Adrenal gland (tissue), 5 donors: ENCODE results near the gene NIPAL1.

Experiments
- POLR2A ChIP-seq, 2 donors: fragments of 450-650 bp; IDR thresholded peaks; one replicate each; pipeline ENCODE4 v1.6.1; 2017; ENCODE audit warnings: antibody characterized with exemption in 2 of 2, mild to moderate bottlenecking in 2 of 2, moderate library complexity in 1 of 2
- TF ChIP-seq, protein P1 (sequence below), 6 experiments: fragments of 450-650 bp in 4 of 6; fragments of 200-600 bp in 2 of 6; sonication (generic) in 1 of 6; IDR thresholded peaks; 1 replicate in 5 of 6; 2 replicates in 1 of 6; pipeline versions ENCODE4 v1.5.1 to v1.8.0; 2016 to 2021; ENCODE audit warnings: antibody characterized with exemption in 6 of 6, mild to moderate bottlenecking in 2 of 6, moderate library complexity in 1 of 6
- donor health status: DM: no; HTN: no; CAD: no.

DNA sequence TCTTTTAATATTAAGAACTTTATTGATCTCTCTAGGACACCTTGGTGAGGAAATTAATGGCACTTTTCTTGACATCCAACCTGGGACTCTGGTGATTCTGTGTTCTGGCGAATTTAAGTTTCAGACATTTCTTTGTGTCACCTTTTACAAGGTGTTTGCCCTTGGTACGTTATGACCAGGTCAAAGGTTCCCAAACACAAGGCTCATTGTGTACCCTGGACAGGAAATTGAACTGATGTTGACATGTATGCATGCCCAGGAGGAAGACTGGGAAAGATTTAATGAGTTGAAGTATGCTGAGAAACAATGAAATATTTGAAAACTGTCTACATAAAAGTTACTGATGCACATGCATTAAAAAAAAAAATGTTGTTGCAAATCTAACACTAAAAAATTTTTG lies 22.1 kb downstream of the NIPAL1 start:
- TF ChIP-seq, protein P1, sequence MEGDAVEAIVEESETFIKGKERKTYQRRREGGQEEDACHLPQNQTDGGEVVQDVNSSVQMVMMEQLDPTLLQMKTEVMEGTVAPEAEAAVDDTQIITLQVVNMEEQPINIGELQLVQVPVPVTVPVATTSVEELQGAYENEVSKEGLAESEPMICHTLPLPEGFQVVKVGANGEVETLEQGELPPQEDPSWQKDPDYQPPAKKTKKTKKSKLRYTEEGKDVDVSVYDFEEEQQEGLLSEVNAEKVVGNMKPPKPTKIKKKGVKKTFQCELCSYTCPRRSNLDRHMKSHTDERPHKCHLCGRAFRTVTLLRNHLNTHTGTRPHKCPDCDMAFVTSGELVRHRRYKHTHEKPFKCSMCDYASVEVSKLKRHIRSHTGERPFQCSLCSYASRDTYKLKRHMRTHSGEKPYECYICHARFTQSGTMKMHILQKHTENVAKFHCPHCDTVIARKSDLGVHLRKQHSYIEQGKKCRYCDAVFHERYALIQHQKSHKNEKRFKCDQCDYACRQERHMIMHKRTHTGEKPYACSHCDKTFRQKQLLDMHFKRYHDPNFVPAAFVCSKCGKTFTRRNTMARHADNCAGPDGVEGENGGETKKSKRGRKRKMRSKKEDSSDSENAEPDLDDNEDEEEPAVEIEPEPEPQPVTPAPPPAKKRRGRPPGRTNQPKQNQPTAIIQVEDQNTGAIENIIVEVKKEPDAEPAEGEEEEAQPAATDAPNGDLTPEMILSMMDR (IDR thresholded peaks at IDR 0.05) = no peak
- no peak for TF ChIP-seq POLR2A (IDR thresholded peaks at IDR 0.05)
